GM12878 (cell line): ENCODE results near the gene IER3. TPM values are rescaled to one million over a fixed set of nuclear protein-coding genes. Genes with fewer than 3 reads are reported as not detected.

Experiments used
- ATAC-seq: fragments of 200-7000 bp; cut with Tn5 transposase; 3 replicates; pipeline ENCODE4 v1.9.1; 2020; ENCODE audit warnings: mild to moderate bottlenecking, moderate library complexity
- BruUV-seq: library from RNA; stranded (reverse); fragments of 400-500 nt; replicated peaks from 2 replicates; lab custom pipeline; 2021; lab: Mats Ljungman, UMichigan
- CTCF ChIA-PET: fragments of 300-600 bp; sonication (Branson Sonifier 250); formaldehyde crosslinking; extraction: SDS; loops from one replicate; lab custom pipeline; 2021; ENCODE audit warnings: inconsistent platforms; lab: Yijun Ruan, JAX
- POLR2A ChIA-PET: fragments of 350-600 bp; formaldehyde crosslinking; extraction: SDS; loops from one replicate; lab custom pipeline; 2021; ENCODE audit warnings: inconsistent platforms; lab: Charles Lee
- RAD21 ChIA-PET: fragments of 300-600 bp; sonication (Branson Sonifier 250); formaldehyde crosslinking; loops from one replicate; lab custom pipeline; 2023; ENCODE audit warnings: antibody characterized with exemption; ENCODE audit not compliant: unreplicated experiment; lab: Charles Lee
- SMC1A ChIA-PET: fragments of 300-600 bp; sonication (Branson Sonifier 250); formaldehyde crosslinking; loops from one replicate; lab custom pipeline; 2023; ENCODE audit not compliant: unreplicated experiment, uncharacterized antibody; lab: Charles Lee
- DNase-seq: peaks from one replicate; pipeline ENCODE4 v3.0.0-alpha.2; 2011; ENCODE audit warnings: low read depth, low spot score
- FAIRE-seq: peaks from 3 replicates; lab custom pipeline; 2011; peaks lifted over from hg19 to GRCh38; lab: Jason Lieb, UNC
- H2AFZ ChIP-seq: 2 replicates; pipeline ENCODE4 v1.6.0; 2011; ENCODE audit warnings: low read depth, low read length, control low read depth; ENCODE audit not compliant: control insufficient read depth
- H3K27ac ChIP-seq: 2 replicates; pipeline ENCODE4 v1.5.1; 2011; ENCODE audit warnings: control low read depth; ENCODE audit not compliant: control insufficient read depth, insufficient read depth
- H3K27me3 ChIP-seq, 2 experiments: replicated peaks in 1 of 2; 2 replicates each; pipeline versions ENCODE4 v1.6.0 to v1.6.1; 2011; ENCODE audit warnings: low read length in 1 of 2; ENCODE audit not compliant: control insufficient read depth in 2 of 2, insufficient read depth in 2 of 2
- H3K36me3 ChIP-seq, 2 experiments: 2 replicates each; pipeline ENCODE4 v1.5.1; 2011; ENCODE audit warnings: low read length in 1 of 2; ENCODE audit not compliant: control insufficient read depth in 2 of 2, insufficient read depth in 2 of 2
- H3K4me1 ChIP-seq: 2 replicates; pipeline ENCODE4 v1.6.1; 2011; ENCODE audit warnings: mild to moderate bottlenecking, low read length, moderate library complexity, mixed read lengths; ENCODE audit not compliant: control insufficient read depth, insufficient read depth
- H3K4me2 ChIP-seq: 2 replicates; pipeline ENCODE4 v1.6.0; 2011; ENCODE audit warnings: control low read depth; ENCODE audit not compliant: control insufficient read depth, insufficient read depth
- H3K4me3 ChIP-seq: fragments of 200-600 bp; sonication (generic); 2 replicates; pipeline ENCODE4 v1.5.1; 2016
- H3K79me2 ChIP-seq: 2 replicates; pipeline ENCODE4 v1.6.0; 2011; ENCODE audit warnings: low read length; ENCODE audit not compliant: control insufficient read depth, insufficient read depth
- H3K9ac ChIP-seq: 2 replicates; pipeline ENCODE4 v1.8.0; 2011; ENCODE audit warnings: low read length, control low read depth, mixed read lengths; ENCODE audit not compliant: control insufficient read depth, insufficient read depth
- H3K9me3 ChIP-seq: replicated peaks from 3 replicates; pipeline ENCODE4 v1.5.1; 2011; ENCODE audit warnings: mild to moderate bottlenecking, low read length; ENCODE audit not compliant: control insufficient read depth, insufficient read depth
- H4K20me1 ChIP-seq: 2 replicates; pipeline ENCODE4 v1.6.0; 2011; ENCODE audit not compliant: control insufficient read depth, insufficient read depth
- ASH2L ChIP-seq: fragments of 300-600, 200-600 bp; sonication (generic); IDR thresholded peaks from 2 replicates; pipeline ENCODE4 v1.6.1; 2017; ENCODE audit warnings: low read depth, mild to moderate bottlenecking, borderline replicate concordance
- BACH1 ChIP-seq: fragments of 450-650 bp; IDR thresholded peaks from 2 replicates; pipeline ENCODE4 v1.6.1; 2017; ENCODE audit warnings: mild to moderate bottlenecking, borderline replicate concordance
- CEBPZ ChIP-seq: fragments of 150-350 bp; IDR thresholded peaks from 2 replicates; pipeline ENCODE4 v1.6.1; 2016; ENCODE audit warnings: low read depth, low read length
- E4F1 ChIP-seq: fragments of 450-650 bp; IDR thresholded peaks from 2 replicates; pipeline ENCODE4 v1.6.1; 2018; ENCODE audit warnings: borderline replicate concordance, mild to moderate bottlenecking; ENCODE audit not compliant: partially characterized antibody
- NR2C2 ChIP-seq: IDR thresholded peaks from 2 replicates; pipeline ENCODE4 v1.6.1; 2011; ENCODE audit warnings: borderline replicate concordance, low read depth; ENCODE audit not compliant: control insufficient read depth, insufficient read length
- SPI1 ChIP-seq: IDR thresholded peaks from 2 replicates; pipeline ENCODE4 v1.6.1; 2011; ENCODE audit warnings: low read depth, mild to moderate bottlenecking, low read length, moderate library complexity, borderline replicate concordance; ENCODE audit not compliant: insufficient read depth
- SREBF1 ChIP-seq: IDR thresholded peaks from 2 replicates; pipeline ENCODE4 v1.6.1; 2012; ENCODE audit warnings: mild to moderate bottlenecking, low read length
- YY1 ChIP-seq: IDR thresholded peaks from 2 replicates; pipeline ENCODE4 v1.6.1; 2011; ENCODE audit warnings: low read depth, mild to moderate bottlenecking, low read length
- ZNF207 ChIP-seq: fragments of 450-650 bp; IDR thresholded peaks from 2 replicates; pipeline ENCODE4 v1.6.1; 2014; ENCODE audit warnings: antibody characterized with exemption, mild to moderate bottlenecking, borderline replicate concordance
- ZNF24 ChIP-seq: fragments of 450-650 bp; IDR thresholded peaks from 2 replicates; pipeline ENCODE4 v1.6.1; 2017; ENCODE audit warnings: antibody characterized with exemption, mild to moderate bottlenecking
- WGBS: methylation state at CpG from one replicate; pipeline ENCODE4 v1.1.6; 2016; ENCODE audit warnings: low lambda C conversion rate; ENCODE audit not compliant: insufficient replicate concordance, insufficient coverage; ENCODE audit errors: missing lambda C conversion rate; 5-methylcytosine and 5-hydroxymethylcytosine counted together
- in situ Hi-C: fragments of 300-500 bp; cut with MboI; formaldehyde crosslinking; loops from 9 replicates; pipeline ENCODE4 v1.14.3; 2018; ENCODE audit warnings: mixed read lengths
- intact Hi-C: fragments of 100-400 bp; cut with micrococcal nuclease; formaldehyde crosslinking; loops from one replicate; pipeline ENCODE4 v1.14.2; 2022; ENCODE audit not compliant: unreplicated experiment
- polyA plus RNA-seq, 11 experiments: library from polyadenylated mRNA; depleted of rRNA in 4 of 11; unstranded in 6 of 11; stranded (reverse) in 5 of 11; fragments of >200 nt; fragmentation: Nextera tagmentation in 4 of 11; fragmentation: Illumina TruSeq in 1 of 11; extraction: Ambion mirVana in 4 of 11; extraction: Trizol in 1 of 11; gene quantifications; 1 replicate in 1 of 11; 2 replicates in 10 of 11; pipeline versions ENCODE4 v1.2.1 to v1.2.3, GENCODE V29; 2011 to 2016; ENCODE audit warnings: inconsistent platforms in 2 of 11, missing spikeins in 2 of 11, low read depth in 1 of 11
- total RNA-seq, 4 experiments: library from RNA; depleted of rRNA in 3 of 4; stranded (reverse); fragments of >200 nt in 3 of 4; fragmentation: Illumina TruSeq in 1 of 4; extraction: Trizol in 1 of 4; gene quantifications; 2 replicates each; pipeline versions ENCODE4 v1.2.1 to v1.2.3, GENCODE V29; 2013 to 2021

The IER3 gene
- total and polyA plus RNA-seq, 10 of the 15 experiments (the other 5 are each of a cell fraction or from before 2014, with no cell fraction given) = 1.9 to 100 (median 32.3) TPM

- SMC1A ChIA-PET = interaction anchor here (0.7 to 1.5 kb wide), 8 partner anchors 16 to 39 kb away, joined by 3 to 6 read pairs (median 4); no protein-coding TSS in a partner anchor
- RAD21 ChIA-PET = interaction anchor here (0.9 to 1.8 kb wide), 4 partner anchors 9 to 31 kb away, joined by 3 to 7 read pairs (median 4); partner anchors contain the start of gene NRM
- Histone ChIP-seq H3K4me3 (peak overlapping the region; percentile 0; the same call in 1 of the 2 replicates), H4K20me1 (no peaks in the 10 kb centered on the region), H3K4me1 (peaks cover 30% of the 10 kb centered on the region), H3K27ac (peak overlapping the region; percentile 35; the same call in 1 of the 2 replicates), H3K27me3 (no peaks in the 10 kb centered on the region), H3K9ac (no peak overlapping the region), H3K79me2 (peaks cover 13% of the 10 kb centered on the region), H3K4me2 (peak overlapping the region; percentile 45; the same call in 1 of the 2 replicates), H2AFZ (no peak overlapping the region), H3K9me3 (no peaks in the 10 kb centered on the region), H3K36me3 (peaks cover 6 to 7% of the 10 kb centered on the region in 2 experiments; a peak in 3 of 4 replicates)
- TF ChIP-seq E4F1 (no peak), ASH2L (no peak), ZNF207 (no peak), ZNF24 (no peak), CEBPZ (no peak), BACH1 (no peak), SREBF1 (no peak), SPI1 (no peak), YY1 (no peak), NR2C2 (no peak)
- POLR2A ChIA-PET = interaction anchor here (0.8 to 2.9 kb wide), 6 partner anchors 10 to 31 kb away, joined by 4 to 10 read pairs (median 5); partner anchors contain the start of gene NRM
- BruUV-seq = TSS peak; percentile 15
- no peak for ATAC-seq
- intact Hi-C loops = no loop called here
- 85% methylated on average over 7 of the region's 7 CpGs for WGBS
- DNase-seq = no peak
- in situ Hi-C loops = no loop called here
- no peak for FAIRE-seq
- CTCF ChIA-PET = interaction anchor here (1.2 to 2.8 kb wide), 5 partner anchors 9 to 99 kb away, joined by 3 to 18 read pairs (median 6); partner anchors contain the start of gene NRM
Measured at GRCh38 chr6:30712441-30712945, 31.9 kb downstream of the IER3 start.
